Activated effector memory CD4-positive, alpha-beta T cell treated with Interleukin-2 at 50 U/mL for 16 hours (primary cell): ENCODE measurements around the gene MYCN.
"Not testable (repeated sequence)": the region's sequence is repeated elsewhere in the genome, so short reads cannot be mapped to it uniquely, and the experiment has no call there.

Experiments
- DNase-seq: peaks from one replicate; pipeline ENCODE4 v3.0.0-alpha.2; 2020

Gene MYCN

GRCh38 chr2:15963109-15963976 lies 23.0 kb downstream of the MYCN start:
- DNase-seq, result not testable (repeated sequence)

GRCh38 chr2:15963977-15964670 lies 23.8 kb downstream of the MYCN start:
- DNase-seq, result no peak

GRCh38 chr2:15964936-15965563 lies 24.7 kb downstream of the MYCN start:
- no peak for DNase-seq

- DNase-seq, result peak; percentile 10
Measured at GRCh38 chr2:15965564-15966019, 25.2 kb downstream of the MYCN start.

- no peak for DNase-seq
Measured at GRCh38 chr2:15967415-15968279, 27.3 kb downstream of the MYCN start.

- no peak for DNase-seq
Measured at GRCh38 chr2:15968280-15969178, 28.2 kb downstream of the MYCN start.

- no peak for DNase-seq
Measured at GRCh38 chr2:15969214-15969613, 28.9 kb downstream of the MYCN start.

GRCh38 chr2:15970701-15971100 lies 30.4 kb downstream of the MYCN start:
- no peak for DNase-seq

GRCh38 chr2:15971351-15971750 lies 31.0 kb downstream of the MYCN start:
- no peak for DNase-seq

- no peak for DNase-seq
Measured at GRCh38 chr2:15971831-15972522, 31.6 kb downstream of the MYCN start.

- no peak for DNase-seq
Measured at GRCh38 chr2:15973481-15974401, 33.4 kb downstream of the MYCN start.

GRCh38 chr2:15974565-15975260 lies 34.4 kb downstream of the MYCN start:
- DNase-seq, result no peak

- no peak for DNase-seq
Measured at GRCh38 chr2:15975261-15975600, 34.9 kb downstream of the MYCN start.

GRCh38 chr2:15975676-15976075 lies 35.3 kb downstream of the MYCN start:
- DNase-seq, result no peak

GRCh38 chr2:15976354-15976753 lies 36.0 kb downstream of the MYCN start:
- DNase-seq, result no peak

GRCh38 chr2:15979051-15979758 lies 38.9 kb downstream of the MYCN start:
- DNase-seq, result no peak

GRCh38 chr2:15979759-15980604 lies 39.6 kb downstream of the MYCN start:
- no peak for DNase-seq
